Naive thymus-derived CD4-positive, alpha-beta T cell (primary cell): ENCODE measurements around the gene CAB39L. TPM values are rescaled to one million over a fixed set of nuclear protein-coding genes. Genes with fewer than 3 reads are reported as not detected.
A peak's percentile ranks its signal among the peaks of the same experiment; 100 is the strongest.

ENCODE experiments used
- ATAC-seq: fragments of 150-1000 bp; cut with Tn5 transposase; 2 replicates; pipeline ENCODE4 v1.10.0; 2021; ENCODE audit warnings: mild to moderate bottlenecking, moderate library complexity
- CTCF ChIA-PET: fragments of 350-600 bp; sonication (Branson Sonifier 250); formaldehyde crosslinking; loops from one replicate; lab custom pipeline; 2021; ENCODE audit warnings: antibody characterized with exemption; lab: Charles Lee
- POLR2A ChIA-PET: fragments of 350-600 bp; sonication (Branson Sonifier 250); formaldehyde crosslinking; loops from one replicate; lab custom pipeline; 2021; ENCODE audit warnings: antibody characterized with exemption, inconsistent platforms; lab: Charles Lee
- DNase-seq, 9 donors: peaks; one replicate each; pipeline versions ENCODE4 v3.0.0 to v3.0.0-alpha.2; 2020 to 2022; ENCODE audit warnings: mixed read lengths in 1 of 9
- H3K27ac ChIP-seq: one replicate; pipeline ENCODE4 v1.7.0; 2013; ENCODE audit warnings: mild to moderate bottlenecking, low read depth, low read length, moderate library complexity
- H3K27me3 ChIP-seq, 2 donors: one replicate each; pipeline ENCODE4 v1.7.0; 2013; ENCODE audit warnings: low read length in 2 of 2, mild to moderate bottlenecking in 2 of 2, moderate library complexity in 2 of 2; ENCODE audit not compliant: control insufficient read depth in 2 of 2, insufficient read depth in 2 of 2
- H3K36me3 ChIP-seq, 3 experiments: 1 replicate in 2 of 3; 2 replicates in 1 of 3; pipeline ENCODE4 v1.7.0; 2013; ENCODE audit warnings: low read length in 3 of 3, mild to moderate bottlenecking in 3 of 3, moderate library complexity in 1 of 3; ENCODE audit not compliant: insufficient read depth in 3 of 3, control insufficient read depth in 2 of 3
- H3K4me1 ChIP-seq, 2 donors: one replicate each; pipeline ENCODE4 v1.7.0; 2013; ENCODE audit warnings: low read length in 2 of 2, mild to moderate bottlenecking in 2 of 2, moderate library complexity in 1 of 2; ENCODE audit not compliant: control insufficient read depth in 2 of 2, insufficient read depth in 2 of 2
- H3K4me3 ChIP-seq: 2 replicates; pipeline ENCODE4 v1.7.0; 2013; ENCODE audit warnings: mild to moderate bottlenecking, low read length
- H3K9me3 ChIP-seq, 3 experiments: 1 replicate in 2 of 3; 2 replicates in 1 of 3; pipeline ENCODE4 v1.7.0; 2013; ENCODE audit warnings: low read length in 3 of 3; ENCODE audit not compliant: control insufficient read depth in 2 of 3
- H3K27ac Mint-ChIP-seq, 9 donors: one replicate each; pipeline ENCODE4 v1.8.0; 2020 to 2022; ENCODE audit warnings: mixed read lengths in 9 of 9, mild to moderate bottlenecking in 8 of 9, moderate library complexity in 5 of 9, inconsistent platforms in 2 of 9
- H3K27me3 Mint-ChIP-seq, 5 donors: one replicate each; pipeline ENCODE4 v1.8.0; 2021 to 2022; ENCODE audit warnings: mixed read lengths in 5 of 5, mild to moderate bottlenecking in 1 of 5
- H3K36me3 Mint-ChIP-seq, 5 donors: one replicate each; pipeline ENCODE4 v1.8.0; 2020 to 2022; ENCODE audit warnings: mixed read lengths in 5 of 5, mild to moderate bottlenecking in 3 of 5, inconsistent platforms in 1 of 5
- H3K4me1 Mint-ChIP-seq, 7 donors: one replicate each; pipeline ENCODE4 v1.8.0; 2020 to 2022; ENCODE audit warnings: mixed read lengths in 7 of 7, mild to moderate bottlenecking in 3 of 7, inconsistent platforms in 1 of 7
- H3K4me3 Mint-ChIP-seq, 10 donors: one replicate each; pipeline ENCODE4 v1.8.0; 2020 to 2022; ENCODE audit warnings: mild to moderate bottlenecking in 10 of 10, mixed read lengths in 10 of 10, moderate library complexity in 6 of 10, inconsistent platforms in 2 of 10
- H3K9me3 Mint-ChIP-seq, 11 donors: one replicate each; pipeline ENCODE4 v1.8.0; 2020 to 2022; ENCODE audit warnings: mixed read lengths in 11 of 11, mild to moderate bottlenecking in 4 of 11, inconsistent platforms in 1 of 11, moderate library complexity in 1 of 11
- intact Hi-C, 2 donors: fragments of 100-400 bp; cut with micrococcal nuclease; formaldehyde crosslinking; loops; one replicate each; pipeline ENCODE4 v1.15.1; 2023
- polyA plus RNA-seq, 2 donors: library from polyadenylated mRNA; unstranded; fragments of 300-500 nt; fragmentation: Illumina TruSeq; gene quantifications; one replicate each; pipeline ENCODE4 v1.2.3, GENCODE V29; 2021
- total RNA-seq, 6 experiments: library from RNA in 5 of 6; stranded (reverse) in 5 of 6; gene quantifications; 1 replicate in 5 of 6; 2 replicates in 1 of 6; pipeline ENCODE4 v1.2.3 and lab custom pipeline; 2021 to 2026

Gene CAB39L
- total and polyA plus RNA-seq, 7 experiments from 2014 or later, result 2.9 to 5.9 (median 4.6) TPM

GRCh38 chr13:49464621-49465325, 20.9 kb upstream of the CAB39L start:
- DNase-seq (no peak), ATAC-seq (no peak)
- CTCF ChIA-PET, result interaction anchor here (0.8 kb wide), 1 partner anchor 95 kb away, joined by 3 read pairs; no protein-coding TSS in a partner anchor
- peaks cover 0 to 7% (median 0%) of the 10 kb centered on the region in 3 experiments for H3K9me3 ChIP-seq
- no peak overlapping the region for H3K4me3 ChIP-seq
- Mint-ChIP-seq H3K27ac (no peak overlapping the region), H3K27me3 (no peaks in the 10 kb centered on the region), H3K4me1 (peaks cover 0 to 4% (median 0%) of the 10 kb centered on the region in 7 donors), H3K9me3 (peaks cover 0 to 18% (median 5%) of the 10 kb centered on the region in 11 donors), H3K36me3 (peaks cover 11 to 68% (median 63%) of the 10 kb centered on the region in 5 donors), H3K4me3 (no peak overlapping the region)
- intact Hi-C loops, result no loop called here
- POLR2A ChIA-PET, result interaction anchor here (0.8 kb wide), 1 partner anchor 144 kb away, joined by 3 read pairs; no protein-coding TSS in a partner anchor
- H3K4me1 ChIP-seq, result no peaks in the 10 kb centered on the region
- H3K27ac ChIP-seq, result no peak overlapping the region
- no peaks in the 10 kb centered on the region for H3K27me3 ChIP-seq
- peaks cover 8 to 41% (median 27%) of the 10 kb centered on the region in 3 experiments for H3K36me3 ChIP-seq

GRCh38 chr13:49464085-49464484, 20.2 kb upstream of the CAB39L start:
- ATAC-seq, result no peak
- Histone ChIP-seq H3K4me3 (no peak overlapping the region), H3K36me3 (peaks cover 5 to 41% (median 27%) of the 10 kb centered on the region in 3 experiments), H3K27ac (no peak overlapping the region), H3K9me3 (peaks cover 0 to 7% (median 0%) of the 10 kb centered on the region in 3 experiments), H3K27me3 (no peaks in the 10 kb centered on the region), H3K4me1 (no peaks in the 10 kb centered on the region)
- ChIA-PET POLR2A (no interaction called here), CTCF (no interaction called here)
- H3K27me3 Mint-ChIP-seq, result no peaks in the 10 kb centered on the region
- intact Hi-C loops, result no loop called here
- H3K4me3 Mint-ChIP-seq, result no peak overlapping the region
- H3K4me1 Mint-ChIP-seq, result peaks cover 0 to 4% (median 0%) of the 10 kb centered on the region in 7 donors
- no peak overlapping the region for H3K27ac Mint-ChIP-seq
- H3K36me3 Mint-ChIP-seq, result peaks cover 11 to 62% (median 56%) of the 10 kb centered on the region in 5 donors
- peaks cover 0 to 18% (median 5%) of the 10 kb centered on the region in 11 donors for H3K9me3 Mint-ChIP-seq
- no peak for DNase-seq

- Histone ChIP-seq H3K4me1 (peaks cover 0 to 5% of the 10 kb centered on the region in 2 donors), H3K36me3 (peaks cover 5 to 35% (median 27%) of the 10 kb centered on the region in 3 experiments), H3K4me3 (no peak overlapping the region), H3K27me3 (no peaks in the 10 kb centered on the region), H3K27ac (no peak overlapping the region), H3K9me3 (peaks cover 0 to 7% (median 0%) of the 10 kb centered on the region in 3 experiments)
- ATAC-seq (no peak), DNase-seq (no peak)
- CTCF ChIA-PET, result no interaction called here
- peaks cover 0 to 18% (median 5%) of the 10 kb centered on the region in 11 donors for H3K9me3 Mint-ChIP-seq
- POLR2A ChIA-PET, result interaction anchor here (0.7 to 1.4 kb wide), 2 partner anchors 16 to 24 kb away, joined by 3 to 4 read pairs; partner anchors contain the start of genes CAB39L and SETDB2
- H3K4me3 Mint-ChIP-seq, result no peak overlapping the region
- peaks cover 11 to 57% (median 47%) of the 10 kb centered on the region in 5 donors for H3K36me3 Mint-ChIP-seq
- peaks cover 8 to 26% (median 13%) of the 10 kb centered on the region in 7 donors for H3K4me1 Mint-ChIP-seq
- H3K27ac Mint-ChIP-seq, result no peak overlapping the region
- no peaks in the 10 kb centered on the region for H3K27me3 Mint-ChIP-seq
- intact Hi-C loops, result no loop called here
Measured at GRCh38 chr13:49459580-49459979, 15.7 kb upstream of the CAB39L start.

- Histone ChIP-seq H3K4me1 (peaks cover 0 to 12% of the 10 kb centered on the region in 2 donors), H3K27me3 (no peaks in the 10 kb centered on the region), H3K9me3 (no peaks in the 10 kb centered on the region), H3K36me3 (peaks cover 0 to 17% (median 13%) of the 10 kb centered on the region in 3 experiments), H3K27ac (no peak overlapping the region), H3K4me3 (no peak overlapping the region)
- H3K27me3 Mint-ChIP-seq, result no peaks in the 10 kb centered on the region
- H3K27ac Mint-ChIP-seq, result no peak overlapping the region
- H3K9me3 Mint-ChIP-seq, result peaks cover 0 to 3% (median 0%) of the 10 kb centered on the region in 11 donors
- DNase-seq (no peak), ATAC-seq (no peak)
- no peak overlapping the region for H3K4me3 Mint-ChIP-seq
- POLR2A ChIA-PET, result interaction anchor here (0.6 to 1.6 kb wide), 3 partner anchors 14 to 37 kb away, joined by 3 to 5 read pairs (median 3); partner anchors contain the start of genes CAB39L and SETDB2
- CTCF ChIA-PET, result no interaction called here
- peaks cover 17 to 36% (median 23%) of the 10 kb centered on the region in 7 donors for H3K4me1 Mint-ChIP-seq
- peaks cover 7 to 51% (median 32%) of the 10 kb centered on the region in 5 donors for H3K36me3 Mint-ChIP-seq
- intact Hi-C loops, result no loop called here
Measured at GRCh38 chr13:49457221-49457620, 13.4 kb upstream of the CAB39L start.

GRCh38 chr13:49456156-49456555, 12.3 kb upstream of the CAB39L start:
- Histone ChIP-seq H3K4me3 (no peak overlapping the region), H3K9me3 (no peaks in the 10 kb centered on the region), H3K4me1 (peaks cover 0 to 12% of the 10 kb centered on the region in 2 donors), H3K27ac (no peak overlapping the region), H3K27me3 (no peaks in the 10 kb centered on the region), H3K36me3 (peaks cover 0 to 8% (median 3%) of the 10 kb centered on the region in 3 experiments)
- intact Hi-C loops, result no loop called here
- no peaks in the 10 kb centered on the region for H3K27me3 Mint-ChIP-seq
- no peak overlapping the region for H3K27ac Mint-ChIP-seq
- peaks cover 6 to 40% (median 22%) of the 10 kb centered on the region in 5 donors for H3K36me3 Mint-ChIP-seq
- ATAC-seq, result no peak
- H3K9me3 Mint-ChIP-seq, result no peaks in the 10 kb centered on the region
- POLR2A ChIA-PET, result no interaction called here
- H3K4me1 Mint-ChIP-seq, result peaks cover 17 to 37% (median 23%) of the 10 kb centered on the region in 7 donors
- CTCF ChIA-PET, result no interaction called here
- no peak for DNase-seq
- H3K4me3 Mint-ChIP-seq, result no peak overlapping the region

- Histone ChIP-seq H3K27me3 (no peaks in the 10 kb centered on the region), H3K36me3 (peaks cover 0 to 4% (median 0%) of the 10 kb centered on the region in 3 experiments), H3K9me3 (no peaks in the 10 kb centered on the region), H3K27ac (no peak overlapping the region), H3K4me1 (peaks cover 0 to 18% of the 10 kb centered on the region in 2 donors), H3K4me3 (no peak overlapping the region)
- H3K27ac Mint-ChIP-seq, result peak overlapping the region in 1 of 9 donors; percentile 33
- H3K4me3 Mint-ChIP-seq, result no peak overlapping the region
- peaks cover 22 to 44% (median 28%) of the 10 kb centered on the region in 7 donors for H3K4me1 Mint-ChIP-seq
- DNase-seq (no peak), ATAC-seq (no peak)
- H3K27me3 Mint-ChIP-seq, result no peaks in the 10 kb centered on the region
- H3K36me3 Mint-ChIP-seq, result peaks cover 0 to 38% (median 22%) of the 10 kb centered on the region in 5 donors
- CTCF ChIA-PET, result interaction anchor here (0.8 kb wide), 1 partner anchor 10 kb away, joined by 3 read pairs; no protein-coding TSS in a partner anchor
- POLR2A ChIA-PET, result interaction anchor here (0.8 to 3.9 kb wide), 2 partner anchors 11 to 14 kb away, joined by 3 to 25 read pairs; partner anchors contain the start of genes CAB39L and SETDB2
- intact Hi-C loops, result loop anchor here (1.0 to 2.0 kb wide), 2 partner anchors 11 to 14 kb away; partner anchors contain the start of genes CAB39L (in 1 of the 2) and SETDB2 (in 1 of the 2)
- H3K9me3 Mint-ChIP-seq, result no peaks in the 10 kb centered on the region
Measured at GRCh38 chr13:49455007-49455398, 11.1 kb upstream of the CAB39L start.
